H9 (cell line): ENCODE measurements around the gene PREPL. TPM values are rescaled to one million over a fixed set of nuclear protein-coding genes. Genes with fewer than 3 reads are reported as not detected.

Experiments used
- DNase-seq: peaks from one replicate; pipeline ENCODE4 v3.0.0-alpha.2; 2017
- H2AFZ ChIP-seq: one replicate; pipeline ENCODE4 v1.6.1; 2013; ENCODE audit warnings: mild to moderate bottlenecking, low read length, control low read depth, moderate library complexity
- H2AK5ac ChIP-seq: 2 replicates; pipeline ENCODE4 v1.6.1; 2013; ENCODE audit warnings: low read length, control low read depth, mixed read lengths; ENCODE audit not compliant: insufficient read length
- H2BK120ac ChIP-seq: one replicate; pipeline ENCODE4 v1.6.1; 2013; ENCODE audit warnings: low read depth, mild to moderate bottlenecking, low read length, control low read depth, inconsistent platforms; ENCODE audit not compliant: poor library complexity, severe bottlenecking
- H2BK12ac ChIP-seq: 2 replicates; pipeline ENCODE4 v1.6.1; 2013; ENCODE audit warnings: low read length, control low read depth, mixed read lengths, low read depth; ENCODE audit not compliant: insufficient read length
- H2BK15ac ChIP-seq: 2 replicates; pipeline ENCODE4 v1.6.1; 2013; ENCODE audit warnings: low read depth, low read length, control low read depth
- H2BK20ac ChIP-seq: one replicate; pipeline ENCODE4 v1.6.1; 2013; ENCODE audit warnings: low read depth, mild to moderate bottlenecking, low read length, control low read depth, inconsistent platforms; ENCODE audit not compliant: poor library complexity, severe bottlenecking
- H2BK5ac ChIP-seq: 2 replicates; pipeline ENCODE4 v1.6.1; 2013; ENCODE audit warnings: low read length, control low read depth, mixed read lengths; ENCODE audit not compliant: insufficient read length
- H3K14ac ChIP-seq: 2 replicates; pipeline ENCODE4 v1.6.1; 2013; ENCODE audit warnings: low read length, control low read depth; ENCODE audit not compliant: insufficient read depth
- H3K18ac ChIP-seq: 2 replicates; pipeline ENCODE4 v1.6.1; 2013; ENCODE audit warnings: low read depth, mild to moderate bottlenecking, mixed read lengths, low read length, control low read depth; ENCODE audit not compliant: insufficient read length
- H3K23ac ChIP-seq: 2 replicates; pipeline ENCODE4 v1.6.1; 2013; ENCODE audit warnings: low read length, control low read depth, mixed read lengths, low read depth; ENCODE audit not compliant: insufficient read length
- H3K23me2 ChIP-seq: 2 replicates; pipeline ENCODE4 v1.6.1; 2013; ENCODE audit warnings: low read depth, mild to moderate bottlenecking, mixed read lengths, low read length, control low read depth; ENCODE audit not compliant: insufficient read length, poor library complexity, severe bottlenecking
- H3K27ac ChIP-seq: 2 replicates; pipeline ENCODE4 v1.5.1; 2013; ENCODE audit warnings: low read length, control low read depth, mixed read lengths, low read depth; ENCODE audit not compliant: insufficient read length
- H3K27me3 ChIP-seq: 2 replicates; pipeline ENCODE4 v1.6.1; 2013; ENCODE audit warnings: low read length, control low read depth, inconsistent platforms; ENCODE audit not compliant: insufficient read depth
- H3K4ac ChIP-seq: 2 replicates; pipeline ENCODE4 v1.6.1; 2013; ENCODE audit warnings: low read depth, mild to moderate bottlenecking, control low read depth, inconsistent platforms, low read length, moderate library complexity
- H3K4me1 ChIP-seq: 2 replicates; pipeline ENCODE4 v1.6.1; 2013; ENCODE audit warnings: low read length, control low read depth, inconsistent platforms; ENCODE audit not compliant: insufficient read depth
- H3K4me2 ChIP-seq: 2 replicates; pipeline ENCODE4 v1.6.1; 2013; ENCODE audit warnings: low read length, control low read depth, mixed read lengths; ENCODE audit not compliant: insufficient read length, insufficient read depth
- H3K56ac ChIP-seq: 2 replicates; pipeline ENCODE4 v1.6.1; 2013; ENCODE audit warnings: low read depth, mild to moderate bottlenecking, mixed read lengths, low read length, control low read depth; ENCODE audit not compliant: insufficient read length
- H3K79me1 ChIP-seq: 2 replicates; pipeline ENCODE4 v1.6.1; 2013; ENCODE audit warnings: low read depth, mild to moderate bottlenecking, moderate library complexity, low read length, control low read depth, inconsistent platforms; ENCODE audit not compliant: insufficient read depth, poor library complexity, severe bottlenecking
- H3K79me2 ChIP-seq: 2 replicates; pipeline ENCODE4 v1.6.1; 2013; ENCODE audit warnings: low read length, control low read depth, inconsistent platforms; ENCODE audit not compliant: insufficient read depth
- H3K9ac ChIP-seq: 2 replicates; pipeline ENCODE4 v1.6.1; 2013; ENCODE audit warnings: low read length, control low read depth, mixed read lengths; ENCODE audit not compliant: insufficient read length; ENCODE audit errors: extremely low read depth
- H3K9me3 ChIP-seq: one replicate; pipeline ENCODE4 v1.6.1; 2013; ENCODE audit warnings: low read depth, low read length, inconsistent platforms; ENCODE audit not compliant: control insufficient read depth
- H3T11ph ChIP-seq: one replicate; pipeline ENCODE4 v1.6.1; 2013; ENCODE audit warnings: mild to moderate bottlenecking, low read length, control low read depth, inconsistent platforms
- H4K20me1 ChIP-seq: one replicate; pipeline ENCODE4 v1.6.1; 2013; ENCODE audit not compliant: control insufficient read depth, insufficient read length, insufficient read depth
- H4K5ac ChIP-seq: 2 replicates; pipeline ENCODE4 v1.6.1; 2013; ENCODE audit warnings: low read depth, mild to moderate bottlenecking, mixed read lengths, low read length, control low read depth; ENCODE audit not compliant: insufficient read length
- H4K8ac ChIP-seq: replicated peaks from 2 replicates; pipeline ENCODE4 v1.6.1; 2013; ENCODE audit warnings: low read length, control low read depth, mixed read lengths, low read depth; ENCODE audit not compliant: insufficient read length
- H4K91ac ChIP-seq: 2 replicates; pipeline ENCODE4 v1.6.1; 2013; ENCODE audit warnings: low read depth, mild to moderate bottlenecking, moderate library complexity, mixed read lengths, low read length, control low read depth; ENCODE audit not compliant: insufficient read length
- H3K27ac Mint-ChIP-seq, 3 experiments: 2 replicates in 2 of 3; 3 replicates in 1 of 3; pipeline ENCODE4 v1.8.0; 2020 to 2021; ENCODE audit warnings: mixed read lengths in 3 of 3, mild to moderate bottlenecking in 1 of 3, moderate library complexity in 1 of 3
- H3K27me3 Mint-ChIP-seq: 2 replicates; pipeline ENCODE4 v1.8.0; 2021; ENCODE audit warnings: low read depth, mild to moderate bottlenecking, moderate library complexity, mixed read lengths
- H3K36me3 Mint-ChIP-seq, 3 experiments: 2 replicates in 2 of 3; 3 replicates in 1 of 3; pipeline ENCODE4 v1.8.0; 2020 to 2021; ENCODE audit warnings: low read depth in 3 of 3, mixed read lengths in 3 of 3; ENCODE audit not compliant: insufficient read depth in 1 of 3
- H3K4me1 Mint-ChIP-seq, 2 experiments: 2 replicates each; pipeline ENCODE4 v1.8.0; 2020; ENCODE audit warnings: mixed read lengths in 2 of 2
- H3K4me3 Mint-ChIP-seq, 2 experiments: 2 replicates in 1 of 2; 3 replicates in 1 of 2; pipeline ENCODE4 v1.8.0; 2020 to 2021; ENCODE audit warnings: mild to moderate bottlenecking in 2 of 2, mixed read lengths in 2 of 2, moderate library complexity in 1 of 2
- H3K9me3 Mint-ChIP-seq, 2 experiments: 2 replicates in 1 of 2; 3 replicates in 1 of 2; pipeline ENCODE4 v1.8.0; 2020; ENCODE audit warnings: mild to moderate bottlenecking in 2 of 2, mixed read lengths in 2 of 2, moderate library complexity in 1 of 2
- CTCF ChIP-seq: fragments of 200-600 bp; sonication (generic); conservative IDR thresholded peaks from 3 replicates; pipeline ENCODE4 v1.8.0; 2021; ENCODE audit warnings: antibody characterized with exemption, mild to moderate bottlenecking
- total RNA-seq: library from RNA; stranded (reverse); gene quantifications from 2 replicates; pipeline ENCODE4 v1.2.1, GENCODE V29; 2021

PREPL gene
- total RNA-seq, 1 experiment from 2014 or later: 30.1 TPM

DNA sequence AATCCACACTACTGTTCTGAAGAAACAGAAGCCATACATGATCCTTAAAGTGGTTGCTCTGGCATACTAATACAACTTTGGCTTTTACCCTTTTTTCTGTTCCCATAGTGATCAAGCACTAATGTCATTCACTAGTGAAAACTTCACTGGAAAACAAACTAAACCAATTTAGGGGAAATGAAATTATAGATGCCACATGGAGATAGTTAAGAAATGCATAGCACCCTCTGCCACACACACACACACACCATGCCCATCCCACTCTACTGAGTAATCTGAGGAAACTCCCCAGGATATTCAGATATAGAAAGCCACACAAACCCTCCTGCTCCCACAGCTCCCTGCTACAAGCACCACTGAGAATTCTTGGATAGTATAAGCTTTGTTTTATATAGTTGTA lies 46.9 kb downstream of the PREPL start:
- Histone ChIP-seq H2BK120ac (no peak overlapping the region), H3K56ac (no peak overlapping the region), H3K23me2 (no peaks in the 10 kb centered on the region), H2BK12ac (no peak overlapping the region), H3K14ac (no peak overlapping the region), H3K4me1 (no peaks in the 10 kb centered on the region), H3K4me2 (no peak overlapping the region), H3K27me3 (no peaks in the 10 kb centered on the region), H3T11ph (no peak overlapping the region), H2AFZ (no peak overlapping the region), H3K27ac (no peak overlapping the region), H3K9ac (no peak overlapping the region), H2AK5ac (no peak overlapping the region), H2BK5ac (no peak overlapping the region), H2BK20ac (no peak overlapping the region), H3K9me3 (peaks cover 16% of the 10 kb centered on the region), H3K79me1 (no peaks in the 10 kb centered on the region), H3K4ac (no peak overlapping the region), H4K8ac (no peak overlapping the region), H3K79me2 (no peaks in the 10 kb centered on the region), H4K5ac (no peak overlapping the region), H2BK15ac (no peak overlapping the region), H4K20me1 (no peaks in the 10 kb centered on the region), H3K18ac (no peak overlapping the region), H3K23ac (no peak overlapping the region), H4K91ac (no peak overlapping the region)
- H3K27ac Mint-ChIP-seq: no peak overlapping the region; a peak in 2 of 7 replicates
- 0 out of 4 replicates have a peak, but pooled peaks cover 0 to 3% of the 10 kb centered on the region in 2 experiments for H3K4me1 Mint-ChIP-seq
- H3K4me3 Mint-ChIP-seq: no peak overlapping the region
- no peak for TF ChIP-seq CTCF
- DNase-seq: no peak
- peaks cover 27 to 47% (median 33%) of the 10 kb centered on the region in 3 experiments for H3K36me3 Mint-ChIP-seq
- H3K27me3 Mint-ChIP-seq: no peaks in the 10 kb centered on the region
- H3K9me3 Mint-ChIP-seq: peaks cover 21 to 28% of the 10 kb centered on the region in 2 experiments
